Measurements from ENCODE around the gene ST6GALNAC1. TPM values are rescaled to one million over a fixed set of nuclear protein-coding genes. Genes with fewer than 3 reads are reported as not detected.

ST6GALNAC1 gene
- total and polyA plus RNA-seq, 2 of the 13 experiments (the other 11 are each of a cell fraction or from before 2014, with no cell fraction given), result not detected

DNA sequence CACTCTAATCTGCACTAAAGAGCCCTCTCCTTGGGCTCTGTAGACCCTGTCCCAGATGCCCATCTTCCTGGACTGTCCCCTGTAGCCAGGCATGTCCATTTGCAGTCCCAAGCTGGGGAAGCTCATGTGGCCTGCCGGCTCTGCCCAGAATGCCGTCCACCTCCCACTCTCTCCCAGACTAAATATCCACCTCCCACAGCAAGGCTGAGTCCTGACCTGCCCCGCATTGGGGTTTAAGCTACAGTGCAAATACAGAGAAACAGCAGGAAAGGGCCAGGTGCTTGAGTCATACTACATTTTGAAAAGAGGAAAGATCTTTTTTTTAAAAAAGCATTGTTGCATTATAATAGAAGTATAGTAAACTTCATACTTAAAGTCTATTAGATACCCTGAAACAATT, 60.9 kb downstream of the ST6GALNAC1 start (continued):
- no peak for TF ChIP-seq ZNF333 (CRISPR knock-in tag; IDR thresholded peaks at IDR 0.05; ENCODE audit: borderline replicate concordance)

DNA sequence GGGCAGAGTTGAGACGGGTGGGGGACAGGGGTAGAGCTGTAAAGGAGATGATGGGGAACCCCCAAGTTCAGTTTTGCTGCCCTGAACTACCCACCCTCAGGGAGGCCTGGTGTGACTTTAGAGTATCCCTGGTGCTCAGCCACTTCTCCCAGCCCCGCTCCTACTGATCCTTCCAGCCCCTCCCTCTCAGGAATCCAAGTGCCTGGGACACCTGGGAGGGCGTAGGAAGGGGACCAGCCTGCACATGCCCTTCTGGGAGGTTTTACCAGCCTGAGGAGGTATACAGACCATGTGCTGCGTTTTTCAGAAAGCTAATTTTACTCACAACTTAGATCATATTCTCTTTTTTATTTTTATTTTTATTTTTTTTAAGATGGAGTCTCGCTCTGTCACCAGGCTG, 62.0 kb downstream of the ST6GALNAC1 start:
- FAIRE-seq, result no peak
- CTCF ChIA-PET (ENCODE audit: low intra/inter-chr PET ratio, low total read pairs), result interaction anchor here (1.3 kb wide), 1 partner anchor 24 kb away, joined by 3 read pairs; no protein-coding TSS in a partner anchor
- ATAC-seq, result no peak

DNA sequence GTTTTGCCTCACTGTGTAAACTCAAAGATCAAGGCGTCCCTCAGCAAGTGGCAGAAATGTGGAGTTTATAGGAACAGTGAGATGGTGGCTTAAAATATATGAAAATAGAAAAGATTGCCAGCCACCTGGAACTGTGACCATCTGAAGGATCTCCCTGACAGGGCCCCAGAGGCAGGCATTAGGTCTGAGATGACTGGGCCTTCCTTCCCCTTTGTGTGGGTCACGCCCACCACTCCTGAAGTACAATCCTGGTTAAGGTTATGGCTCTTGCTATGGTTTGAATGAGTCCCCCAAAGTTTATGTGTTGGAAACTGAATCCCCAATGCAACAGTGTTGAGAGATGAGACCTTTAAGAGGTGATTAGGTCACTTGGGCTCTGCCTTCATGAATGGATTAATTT, 64.3 kb downstream of the ST6GALNAC1 start:
- peaks cover 2 to 8% of the 10 kb centered on the region in 2 experiments; a peak in 4 of 5 replicates for H3K27me3 ChIP-seq (ENCODE audit: control insufficient read depth in 1 of 2, insufficient read depth in 2 of 2, low read length in 2 of 2)
- H3K4me2 ChIP-seq (ENCODE audit: low read depth, low read length), result no peak overlapping the region
- no TSS peak for BruUV-seq (replicated peaks)
- no peaks in the 10 kb centered on the region for H3K9me3 ChIP-seq (ENCODE audit: low read length)
- in situ Hi-C loops (cut with HindIII; ENCODE audit: extremely low pct_ligation_motif_present, low pct_unique_long_range_greater_than_20kb) (no loop called here), intact Hi-C loops (cut with micrococcal nuclease; ENCODE audit: unreplicated experiment) (no loop called here)
- CTCF ChIA-PET (ENCODE audit: low intra/inter-chr PET ratio, low total read pairs), result no interaction called here
- no peak overlapping the region for H3K9ac ChIP-seq (ENCODE audit: insufficient read depth, low read depth, low read length)
- DNase-seq (ENCODE audit: low spot score) (no peak), ATAC-seq (no peak), FAIRE-seq (no peak)
- POLR2A ChIA-PET, result no interaction called here
- H3K4me1 ChIP-seq (ENCODE audit: insufficient read depth, low read length), result peaks cover 24% of the 10 kb centered on the region
- whole genome bisulfite sequencing (ENCODE audit: low lambda C conversion rate), result 86% methylated on average over 2 of the region's 2 CpGs
- TF ChIP-seq NR1H2 (CRISPR knock-in tag; IDR thresholded peaks at IDR 0.05; ENCODE audit: borderline replicate concordance, low read depth) (no peak), NFE2L2 (IDR thresholded peaks at IDR 0.05; ENCODE audit: low read length) (no peak), MTA3 (CRISPR knock-in tag; IDR thresholded peaks at IDR 0.05) (no peak), SMC3 (IDR thresholded peaks at IDR 0.05; ENCODE audit: low read length) (no peak), KLF15 (CRISPR knock-in tag; IDR thresholded peaks at IDR 0.05; ENCODE audit: borderline replicate concordance) (no peak), ZNF256 (CRISPR knock-in tag; conservative IDR thresholded peaks at IDR 0.05) (no peak), DNMT3B (CRISPR knock-in tag; conservative IDR thresholded peaks at IDR 0.05) (no peak)
- TF ChIP-seq, protein P1, sequence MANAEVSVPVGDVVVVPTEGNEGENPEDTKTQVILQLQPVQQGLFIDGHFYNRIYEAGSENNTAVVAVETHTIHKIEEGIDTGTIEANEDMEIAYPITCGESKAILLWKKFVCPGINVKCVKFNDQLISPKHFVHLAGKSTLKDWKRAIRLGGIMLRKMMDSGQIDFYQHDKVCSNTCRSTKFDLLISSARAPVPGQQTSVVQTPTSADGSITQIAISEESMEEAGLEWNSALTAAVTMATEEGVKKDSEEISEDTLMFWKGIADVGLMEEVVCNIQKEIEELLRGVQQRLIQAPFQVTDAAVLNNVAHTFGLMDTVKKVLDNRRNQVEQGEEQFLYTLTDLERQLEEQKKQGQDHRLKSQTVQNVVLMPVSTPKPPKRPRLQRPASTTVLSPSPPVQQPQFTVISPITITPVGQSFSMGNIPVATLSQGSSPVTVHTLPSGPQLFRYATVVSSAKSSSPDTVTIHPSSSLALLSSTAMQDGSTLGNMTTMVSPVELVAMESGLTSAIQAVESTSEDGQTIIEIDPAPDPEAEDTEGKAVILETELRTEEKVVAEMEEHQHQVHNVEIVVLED (CRISPR knock-in tag; IDR thresholded peaks at IDR 0.05; ENCODE audit: borderline replicate concordance), result no peak
- no peak overlapping the region for H3K27ac ChIP-seq (ENCODE audit: extremely low read length, insufficient read depth, low read length)
- no peak overlapping the region for H3K4me3 ChIP-seq (replicated peaks in 1 of 3; ENCODE audit: insufficient read depth in 1 of 3, low read depth in 2 of 3, low read length in 3 of 3)
- H2AFZ ChIP-seq (ENCODE audit: low read length), result no peak overlapping the region
- no peaks in the 10 kb centered on the region for H3K36me3 ChIP-seq (replicated peaks in 1 of 2; ENCODE audit: control insufficient read depth in 1 of 2, insufficient read depth in 2 of 2, low read length in 2 of 2)
- H3K79me2 ChIP-seq (ENCODE audit: insufficient read depth, low read length), result no peaks in the 10 kb centered on the region
- H4K20me1 ChIP-seq (ENCODE audit: insufficient read depth, low read length), result no peaks in the 10 kb centered on the region

More for the DNA sequence above, 62.0 kb downstream of the ST6GALNAC1 start:
- POLR2A ChIA-PET, result interaction anchor here (0.9 kb wide), 1 partner anchor 15 kb away, joined by 3 read pairs; no protein-coding TSS in a partner anchor
- Histone ChIP-seq H3K4me2 (ENCODE audit: low read depth, low read length) (no peak overlapping the region), H2AFZ (ENCODE audit: low read length) (no peak overlapping the region), H3K9me3 (ENCODE audit: low read length) (no peaks in the 10 kb centered on the region), H3K27me3 (ENCODE audit: control insufficient read depth in 1 of 2, insufficient read depth in 2 of 2, low read length in 2 of 2) (peaks cover 7 to 24% of the 10 kb centered on the region in 2 experiments; a peak in 4 of 5 replicates), H3K79me2 (ENCODE audit: insufficient read depth, low read length) (no peaks in the 10 kb centered on the region), H3K36me3 (replicated peaks in 1 of 2; ENCODE audit: control insufficient read depth in 1 of 2, insufficient read depth in 2 of 2, low read length in 2 of 2) (no peaks in the 10 kb centered on the region), H3K4me3 (replicated peaks in 1 of 3; ENCODE audit: insufficient read depth in 1 of 3, low read depth in 2 of 3, low read length in 3 of 3) (no peak overlapping the region), H3K27ac (ENCODE audit: extremely low read length, insufficient read depth, low read length) (no peak overlapping the region), H3K9ac (ENCODE audit: insufficient read depth, low read depth, low read length) (no peak overlapping the region), H4K20me1 (ENCODE audit: insufficient read depth, low read length) (no peaks in the 10 kb centered on the region), H3K4me1 (ENCODE audit: insufficient read depth, low read length) (peaks cover 26% of the 10 kb centered on the region)
- 59% methylated on average over 4 of the region's 5 CpGs for WGBS (ENCODE audit: low lambda C conversion rate)
- no peak for DNase-seq (ENCODE audit: low spot score)
- TF ChIP-seq TAF15 (IDR thresholded peaks at IDR 0.05; ENCODE audit: low read depth, low read length, poor library complexity, severe bottlenecking) (no peak), SMC3 (IDR thresholded peaks at IDR 0.05; ENCODE audit: low read length) (no peak)
- no TSS peak for BruUV-seq (replicated peaks)
- intact Hi-C loops (cut with micrococcal nuclease; ENCODE audit: unreplicated experiment), result no loop called here
- in situ Hi-C loops (cut with HindIII; ENCODE audit: extremely low pct_ligation_motif_present, low pct_unique_long_range_greater_than_20kb), result loop anchor here (5.0 kb wide), 1 partner anchor 36 kb away; no protein-coding TSS in a partner anchor

Measured in HepG2 (cell line).